IMR-90 (cell line): Measurements from ENCODE around the gene KIF1A.
"Not testable (repeated sequence)": the region's sequence is repeated elsewhere in the genome, so short reads cannot be mapped to it uniquely, and the experiment has no call there.

Experiments
- BHLHE40 ChIP-seq: fragments of 150-350 bp; IDR thresholded peaks from 2 replicates; pipeline ENCODE4 v1.6.1; 2016; ENCODE audit warnings: mild to moderate bottlenecking, low read depth, low read length
- CEBPB ChIP-seq: IDR thresholded peaks from 2 replicates; pipeline ENCODE4 v1.6.1; 2012; ENCODE audit warnings: low read depth, low read length, improper control_type of control experiment
- CHD1 ChIP-seq: IDR thresholded peaks from 2 replicates; pipeline ENCODE4 v1.6.1; 2012; ENCODE audit warnings: low read depth, low read length, improper control_type of control experiment
- FOS ChIP-seq: fragments of 150-350 bp; IDR thresholded peaks from 2 replicates; pipeline ENCODE4 v1.6.1; 2016; ENCODE audit warnings: low read depth, low read length
- MAFK ChIP-seq: IDR thresholded peaks from 2 replicates; pipeline ENCODE4 v1.6.1; 2012; ENCODE audit warnings: low read depth, low read length, improper control_type of control experiment
- MAZ ChIP-seq: IDR thresholded peaks from 2 replicates; pipeline ENCODE4 v1.6.1; 2012; ENCODE audit warnings: low read depth, mild to moderate bottlenecking, low read length, improper control_type of control experiment, moderate library complexity, borderline replicate concordance
- POLR2A ChIP-seq: IDR thresholded peaks from 2 replicates; pipeline ENCODE4 v1.6.1; 2012; ENCODE audit warnings: mild to moderate bottlenecking, low read depth, low read length
- RAD21 ChIP-seq: IDR thresholded peaks from 2 replicates; pipeline ENCODE4 v1.6.1; 2012; ENCODE audit warnings: low read length, improper control_type of control experiment
- RCOR1 ChIP-seq: IDR thresholded peaks from 2 replicates; pipeline ENCODE4 v1.6.1; 2012; ENCODE audit warnings: mild to moderate bottlenecking, low read length, improper control_type of control experiment; ENCODE audit not compliant: insufficient replicate concordance
- RFX5 ChIP-seq: IDR thresholded peaks from 2 replicates; pipeline ENCODE4 v1.8.0; 2012; ENCODE audit warnings: low read depth, mild to moderate bottlenecking, low read length, moderate library complexity
- SMC3 ChIP-seq: fragments of 150-350 bp; IDR thresholded peaks from 2 replicates; pipeline ENCODE4 v1.6.1; 2016; ENCODE audit warnings: low read depth, mild to moderate bottlenecking, antibody characterized with exemption, low read length, moderate library complexity
- TF ChIP-seq, protein P1 (sequence below): conservative IDR thresholded peaks from 2 replicates; pipeline ENCODE4 v1.5.1; 2012; ENCODE audit warnings: mild to moderate bottlenecking, low read depth, low read length, improper control_type of control experiment
- TF ChIP-seq, protein P2 (sequence below): fragments of 150-350 bp; IDR thresholded peaks from 2 replicates; pipeline ENCODE4 v1.6.1; 2017; ENCODE audit warnings: mild to moderate bottlenecking, antibody characterized with exemption, low read length, low read depth

DNA sequence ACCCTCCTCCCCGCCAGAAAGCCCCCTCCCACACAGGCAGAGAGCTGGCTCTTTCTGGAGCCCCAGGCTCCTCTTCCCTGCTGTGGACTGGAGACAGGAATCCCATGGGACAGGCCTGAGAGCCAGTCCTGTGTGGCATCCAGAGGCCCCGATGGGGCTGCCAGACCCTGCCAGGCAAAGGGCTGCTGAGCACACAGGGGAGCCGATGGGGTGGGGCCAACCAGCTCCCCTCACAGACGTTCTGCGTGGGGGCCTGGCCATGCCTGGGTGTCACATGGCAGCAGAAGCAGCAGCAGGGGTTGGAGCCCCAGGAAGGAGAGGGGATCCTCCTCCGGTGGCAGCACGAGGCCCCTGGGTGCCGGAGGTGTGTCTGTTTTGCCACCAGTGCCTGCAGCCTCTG is 120.2 kb downstream of the KIF1A start:
- TF ChIP-seq, protein P1, sequence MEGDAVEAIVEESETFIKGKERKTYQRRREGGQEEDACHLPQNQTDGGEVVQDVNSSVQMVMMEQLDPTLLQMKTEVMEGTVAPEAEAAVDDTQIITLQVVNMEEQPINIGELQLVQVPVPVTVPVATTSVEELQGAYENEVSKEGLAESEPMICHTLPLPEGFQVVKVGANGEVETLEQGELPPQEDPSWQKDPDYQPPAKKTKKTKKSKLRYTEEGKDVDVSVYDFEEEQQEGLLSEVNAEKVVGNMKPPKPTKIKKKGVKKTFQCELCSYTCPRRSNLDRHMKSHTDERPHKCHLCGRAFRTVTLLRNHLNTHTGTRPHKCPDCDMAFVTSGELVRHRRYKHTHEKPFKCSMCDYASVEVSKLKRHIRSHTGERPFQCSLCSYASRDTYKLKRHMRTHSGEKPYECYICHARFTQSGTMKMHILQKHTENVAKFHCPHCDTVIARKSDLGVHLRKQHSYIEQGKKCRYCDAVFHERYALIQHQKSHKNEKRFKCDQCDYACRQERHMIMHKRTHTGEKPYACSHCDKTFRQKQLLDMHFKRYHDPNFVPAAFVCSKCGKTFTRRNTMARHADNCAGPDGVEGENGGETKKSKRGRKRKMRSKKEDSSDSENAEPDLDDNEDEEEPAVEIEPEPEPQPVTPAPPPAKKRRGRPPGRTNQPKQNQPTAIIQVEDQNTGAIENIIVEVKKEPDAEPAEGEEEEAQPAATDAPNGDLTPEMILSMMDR = not testable (repeated sequence)
- not testable (repeated sequence) for TF ChIP-seq RFX5, CEBPB, POLR2A, BHLHE40, RCOR1, SMC3, FOS, MAZ, MAFK, RAD21, CHD1
- TF ChIP-seq, protein P2, sequence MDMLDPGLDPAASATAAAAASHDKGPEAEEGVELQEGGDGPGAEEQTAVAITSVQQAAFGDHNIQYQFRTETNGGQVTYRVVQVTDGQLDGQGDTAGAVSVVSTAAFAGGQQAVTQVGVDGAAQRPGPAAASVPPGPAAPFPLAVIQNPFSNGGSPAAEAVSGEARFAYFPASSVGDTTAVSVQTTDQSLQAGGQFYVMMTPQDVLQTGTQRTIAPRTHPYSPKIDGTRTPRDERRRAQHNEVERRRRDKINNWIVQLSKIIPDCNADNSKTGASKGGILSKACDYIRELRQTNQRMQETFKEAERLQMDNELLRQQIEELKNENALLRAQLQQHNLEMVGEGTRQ = not testable (repeated sequence)
